MV-4-11 (cell line): ENCODE measurements around the gene SCAMP4.
A peak's percentile ranks its signal among the peaks of the same experiment; 100 is the strongest.
"Not testable (repeated sequence)": the region's sequence is repeated elsewhere in the genome, so short reads cannot be mapped to it uniquely, and the experiment has no call there.

Source experiments
- DNase-seq: peaks from one replicate; lab custom pipeline; 2025; lab: John Stamatoyannopoulos, UW

Gene SCAMP4

DNA sequence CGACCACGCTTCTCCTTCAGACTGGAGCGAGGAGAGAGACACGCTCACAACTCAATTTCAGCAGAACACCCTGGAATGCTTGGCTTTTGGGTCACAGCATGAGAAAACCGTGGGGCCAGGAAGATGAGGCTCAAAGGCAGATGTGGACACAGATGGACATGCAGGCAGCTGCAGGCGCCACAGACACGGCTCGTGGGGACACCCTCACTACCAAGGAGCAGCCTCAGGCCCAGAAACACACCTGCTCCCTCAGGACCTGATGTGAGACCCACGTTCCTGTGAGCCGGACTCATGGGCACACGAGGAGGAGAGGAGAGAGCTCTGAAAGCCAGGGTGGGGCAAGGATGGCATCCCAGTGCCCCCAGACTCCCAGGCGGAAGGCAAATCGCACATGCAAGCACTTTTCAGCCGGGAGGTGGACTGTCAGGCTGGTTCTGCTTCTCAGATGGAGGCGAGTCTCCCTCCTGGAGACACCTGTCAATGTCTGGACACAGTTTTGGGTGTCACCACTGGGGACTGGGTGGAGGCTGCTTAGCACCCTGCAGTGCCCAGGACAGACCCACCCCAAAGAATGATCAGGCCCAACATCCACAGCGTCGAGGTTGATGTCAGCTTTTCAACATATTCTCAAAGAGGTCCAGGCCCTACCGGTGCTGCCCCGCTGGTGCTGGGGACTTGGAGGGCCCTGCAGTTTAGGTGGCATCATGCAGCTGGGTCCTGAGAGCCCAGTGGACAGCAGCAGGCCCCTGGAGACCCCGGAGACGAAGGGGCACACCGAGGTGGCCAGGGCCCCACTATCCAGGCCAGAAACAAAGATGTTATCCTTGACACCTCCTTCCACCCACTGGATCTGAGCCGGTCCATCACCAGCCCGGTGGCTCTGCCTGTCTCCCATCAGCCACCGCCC is 22.2 kb upstream of the SCAMP4 start:
- no peak for DNase-seq

DNA sequence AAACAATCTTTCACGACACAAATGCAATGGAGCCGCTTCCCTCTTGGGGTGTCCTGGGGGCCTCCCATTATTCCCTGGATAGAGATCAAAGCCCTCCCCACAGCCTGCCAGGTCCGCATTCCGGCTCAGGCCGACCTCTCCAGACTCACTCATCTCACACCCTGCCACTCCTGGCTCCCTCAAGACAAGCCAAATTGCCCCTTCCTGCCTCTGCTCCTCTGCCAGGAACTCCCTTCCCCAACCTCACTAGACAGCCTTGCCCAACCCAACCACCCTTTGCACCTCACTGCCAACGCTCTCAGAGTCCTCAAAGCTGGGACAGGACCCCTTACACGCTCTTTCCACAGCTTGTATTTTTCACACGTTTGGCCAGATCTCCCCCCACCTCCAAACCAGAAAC is 21.4 kb upstream of the SCAMP4 start:
- DNase-seq: no peak

DNA sequence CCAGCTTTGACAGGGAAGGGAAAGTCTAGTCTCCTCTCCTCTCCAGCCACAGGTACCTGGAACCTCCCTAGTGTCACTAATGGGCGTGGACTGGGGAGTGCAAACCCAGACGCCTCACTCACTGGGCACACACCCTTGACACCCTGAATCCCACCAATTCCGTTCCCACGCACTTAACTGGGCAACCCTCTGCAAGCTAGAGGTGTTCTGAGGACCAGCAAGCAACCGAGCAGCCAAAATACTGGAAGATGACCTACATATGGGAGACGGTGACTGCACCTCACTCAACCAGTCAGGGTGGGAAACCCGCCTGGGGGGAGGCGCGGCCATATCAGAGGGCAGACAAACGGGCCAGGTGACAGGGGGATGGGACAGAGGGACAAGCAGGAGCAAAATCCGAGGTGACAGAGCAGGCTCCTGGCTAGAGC is 20.9 kb upstream of the SCAMP4 start:
- DNase-seq: no peak

DNA sequence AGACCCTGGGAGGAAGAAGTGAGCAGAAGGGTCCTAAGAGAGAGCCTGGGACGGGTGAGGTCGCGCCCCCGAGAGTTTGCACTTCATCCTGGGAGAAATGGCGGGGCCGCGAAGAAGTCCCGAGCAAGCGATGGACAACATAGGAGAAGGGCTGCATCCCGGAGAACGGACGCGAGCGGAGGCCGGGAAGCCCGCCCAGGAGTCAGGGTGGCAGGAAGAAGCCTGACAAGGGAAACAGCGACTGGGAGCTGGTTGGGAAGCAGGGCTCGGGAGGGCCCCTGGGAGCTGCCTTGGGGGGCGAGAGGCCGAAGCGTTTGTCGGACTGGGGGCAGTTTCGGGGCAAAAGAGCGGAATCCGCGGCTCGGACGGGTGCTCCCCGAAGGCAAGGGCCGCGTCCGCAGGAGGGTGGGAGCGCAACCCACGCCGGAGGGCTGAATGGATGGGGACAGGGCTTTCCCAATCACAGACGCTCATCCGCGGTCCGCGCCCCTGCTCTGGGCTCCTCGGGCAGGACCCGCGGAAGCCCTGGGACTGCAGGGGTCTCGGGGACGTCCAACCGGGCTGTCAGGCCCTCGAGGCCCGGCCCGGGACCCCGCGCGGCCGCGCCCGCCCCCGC is 20.4 kb upstream of the SCAMP4 start:
- DNase-seq: no peak

DNA sequence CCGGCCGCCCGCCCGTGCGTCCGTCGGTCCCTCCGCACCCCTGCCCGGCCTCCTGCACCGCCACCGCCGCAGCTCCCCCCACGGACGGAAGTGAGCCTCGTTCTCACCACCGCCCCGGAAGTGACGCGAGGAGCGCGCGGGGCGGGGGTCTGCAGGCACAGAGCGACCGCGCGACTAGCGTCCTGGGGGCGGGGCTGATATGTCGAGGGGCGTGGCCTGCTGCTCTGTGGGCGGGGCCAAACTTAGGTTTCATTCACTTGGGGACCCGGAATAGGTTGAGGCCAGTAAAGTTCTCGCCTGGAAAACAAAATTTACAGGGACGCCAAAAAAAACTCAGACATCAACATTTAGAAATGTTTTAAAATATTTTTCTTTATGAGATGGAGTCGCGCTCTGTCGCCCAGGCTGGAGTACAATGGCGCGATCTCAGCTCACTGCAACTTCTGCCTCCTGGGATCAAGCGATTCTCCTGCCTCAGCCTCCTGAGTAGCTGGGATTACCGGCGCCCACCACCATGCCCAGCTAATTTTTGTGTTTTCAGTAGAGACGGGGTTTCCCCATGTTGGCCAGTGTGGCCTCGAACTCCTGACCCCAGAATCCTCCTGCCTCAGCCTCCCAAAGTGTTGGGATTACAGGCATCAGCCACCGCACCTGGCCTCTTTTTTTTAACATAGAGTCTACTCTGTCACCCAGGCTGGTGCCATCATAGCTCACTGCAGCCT is 19.6 kb upstream of the SCAMP4 start, which contains the start of gene ABHD17A:
Gene ABHD17A (minus strand): TSS at position 99 of the 722 bp plus-strand sequence. CDS start 3,930 bp downstream, outside the sequence.
- peak; percentile 97 for DNase-seq

DNA sequence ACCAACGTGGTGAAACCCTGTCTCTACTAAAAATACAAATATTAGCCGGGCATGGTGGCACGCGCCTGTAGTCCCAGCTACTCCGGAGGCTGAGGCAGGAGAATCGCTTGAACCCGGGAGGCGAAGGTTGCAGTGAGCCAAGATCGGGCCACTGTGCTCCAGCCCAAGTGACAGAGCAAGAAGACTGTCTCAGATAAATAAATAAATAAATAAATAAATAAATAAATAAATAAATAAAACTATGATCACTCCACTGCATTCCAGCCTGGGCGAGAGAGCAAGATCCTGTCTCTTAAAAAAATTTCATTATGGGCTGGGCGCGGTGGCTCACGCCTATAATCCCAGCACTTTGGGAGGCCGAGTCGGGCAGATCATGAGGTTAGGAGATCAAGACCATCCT is 18.8 kb upstream of the SCAMP4 start:
- DNase-seq: not testable (repeated sequence)

DNA sequence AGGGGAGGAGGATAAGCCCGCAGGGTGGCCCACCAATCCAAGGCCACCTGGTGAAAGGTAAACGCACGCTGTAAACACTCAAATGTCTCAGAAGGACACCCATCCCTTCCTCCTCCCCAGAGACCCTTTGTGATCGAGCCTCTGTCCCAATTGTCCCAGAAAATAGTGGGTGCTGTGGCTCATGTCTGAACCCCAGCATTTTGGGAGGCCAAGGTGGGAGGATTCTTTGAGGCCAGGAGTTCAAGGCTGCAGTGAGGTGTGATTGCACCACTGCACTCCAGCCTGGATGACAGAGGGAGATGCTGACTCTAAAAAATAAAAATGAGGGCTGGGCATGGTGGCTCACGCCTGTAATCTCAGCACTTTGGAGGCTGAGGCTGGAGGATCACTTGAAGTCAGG is 16.8 kb upstream of the SCAMP4 start:
- no peak for DNase-seq

DNA sequence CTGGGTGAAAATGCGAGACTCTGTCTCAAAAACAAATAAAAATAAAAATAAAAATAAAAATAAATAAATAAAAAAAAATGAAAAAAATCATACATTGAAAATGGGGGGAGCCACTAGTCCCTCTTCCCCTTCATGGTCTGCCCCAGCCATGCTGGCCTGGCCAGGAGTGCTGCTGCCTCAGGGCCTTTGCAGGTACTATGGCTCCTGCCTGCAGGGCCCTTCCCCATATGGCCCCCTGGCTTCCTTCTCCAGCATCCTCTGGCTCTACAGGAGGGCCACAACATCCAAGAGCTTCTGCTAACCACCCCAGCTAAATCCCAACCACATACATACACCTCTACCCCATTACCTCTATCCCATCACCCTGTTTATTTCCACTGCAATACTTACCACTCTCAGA is 15.3 kb upstream of the SCAMP4 start:
- no peak for DNase-seq

DNA sequence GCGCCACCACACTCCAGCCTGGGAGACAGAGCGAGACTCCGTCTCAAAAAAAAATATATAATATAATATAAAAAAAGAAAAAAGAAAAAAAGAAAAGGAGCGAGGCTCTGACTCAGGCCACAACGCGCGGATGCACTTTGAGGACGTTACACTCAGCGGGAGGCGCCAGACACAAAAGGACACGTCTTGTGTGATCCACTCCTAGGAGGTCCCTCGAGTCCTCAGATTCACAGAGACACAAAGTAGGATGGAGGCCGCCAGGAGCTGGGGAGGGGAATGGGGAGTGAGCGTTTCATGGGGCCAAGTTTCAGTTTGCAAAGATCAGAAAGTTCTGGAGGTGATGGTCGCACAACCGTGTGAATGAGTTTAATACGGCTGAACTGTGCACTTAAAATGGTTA is 11.4 kb upstream of the SCAMP4 start:
- DNase-seq: peak; percentile 49

DNA sequence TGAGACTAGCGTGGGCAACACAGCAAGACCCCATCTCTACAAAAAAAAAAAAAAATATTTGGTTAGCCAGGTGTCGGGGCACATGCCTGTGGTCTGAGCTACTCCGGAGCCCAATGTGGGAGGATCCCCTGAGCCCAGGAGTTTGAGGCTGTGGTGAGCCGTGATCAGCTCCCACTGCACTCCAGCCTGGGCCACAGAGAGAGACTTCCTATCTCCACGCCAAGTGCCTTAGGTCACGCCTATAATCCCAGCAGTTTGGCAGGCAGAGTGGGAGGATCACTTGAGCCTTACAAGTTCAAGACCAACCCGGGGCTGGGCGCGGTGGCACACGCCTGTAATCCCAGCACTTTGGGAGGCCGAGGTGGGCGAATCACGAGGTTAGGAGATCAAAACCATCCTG is 8.7 kb upstream of the SCAMP4 start:
- DNase-seq: peak; percentile 63

DNA sequence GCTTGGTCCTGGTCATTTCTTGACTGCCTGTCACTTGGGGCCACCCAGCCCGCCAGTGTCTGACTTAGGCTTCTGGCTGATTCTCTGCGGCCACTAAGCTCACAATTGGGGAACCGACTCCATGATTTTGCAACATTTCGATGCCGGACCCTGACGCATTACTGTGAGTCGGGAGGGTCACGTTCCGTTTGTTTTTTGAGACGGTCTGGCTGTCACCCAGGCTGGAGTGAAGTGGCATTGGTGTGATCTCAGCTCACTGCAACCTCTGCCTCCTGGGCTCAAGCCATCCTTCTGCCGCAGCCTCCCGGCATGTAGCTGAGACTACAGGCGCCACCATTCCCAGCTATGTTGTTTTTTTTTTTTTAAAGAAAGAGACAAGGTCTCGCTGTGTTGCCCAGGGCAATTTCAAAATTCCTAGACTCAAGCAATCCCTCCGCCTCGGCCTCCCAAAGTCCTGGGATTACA is 3.2 kb upstream of the SCAMP4 start:
- peak; percentile 99 for DNase-seq

DNA sequence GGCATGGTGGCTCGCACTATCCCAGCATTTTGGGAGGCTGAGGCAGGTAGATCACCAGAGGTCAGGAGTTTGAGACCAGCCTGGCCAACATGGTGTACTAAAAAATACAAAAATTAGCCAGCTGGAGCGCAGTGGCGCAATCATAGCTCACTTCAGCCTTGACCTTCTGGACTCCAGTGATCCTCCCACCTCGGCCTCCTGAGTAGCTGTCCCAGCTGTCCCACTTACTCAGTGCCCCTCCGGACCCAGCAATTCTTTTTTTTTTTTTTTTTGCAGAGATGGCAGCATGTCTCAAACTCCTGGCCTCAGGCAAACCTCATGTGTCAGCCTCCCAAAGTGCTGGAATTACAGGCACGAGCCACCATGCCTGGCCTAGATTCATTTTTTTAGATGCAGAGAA is 2.3 kb upstream of the SCAMP4 start:
- no peak for DNase-seq

DNA sequence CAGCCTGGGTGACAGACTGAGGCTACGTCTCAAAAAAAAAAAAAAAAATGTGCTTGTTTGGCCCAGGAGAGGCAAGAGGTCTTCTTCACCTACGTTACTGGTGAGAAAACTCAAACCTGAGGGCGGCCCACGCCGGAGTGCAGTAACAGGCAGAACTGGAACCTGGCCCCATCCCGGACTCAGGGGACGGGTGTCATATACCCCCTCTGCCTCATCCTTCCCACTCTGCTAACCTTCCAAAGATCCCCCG is 414 bp upstream of the SCAMP4 start:
- no peak for DNase-seq

DNA sequence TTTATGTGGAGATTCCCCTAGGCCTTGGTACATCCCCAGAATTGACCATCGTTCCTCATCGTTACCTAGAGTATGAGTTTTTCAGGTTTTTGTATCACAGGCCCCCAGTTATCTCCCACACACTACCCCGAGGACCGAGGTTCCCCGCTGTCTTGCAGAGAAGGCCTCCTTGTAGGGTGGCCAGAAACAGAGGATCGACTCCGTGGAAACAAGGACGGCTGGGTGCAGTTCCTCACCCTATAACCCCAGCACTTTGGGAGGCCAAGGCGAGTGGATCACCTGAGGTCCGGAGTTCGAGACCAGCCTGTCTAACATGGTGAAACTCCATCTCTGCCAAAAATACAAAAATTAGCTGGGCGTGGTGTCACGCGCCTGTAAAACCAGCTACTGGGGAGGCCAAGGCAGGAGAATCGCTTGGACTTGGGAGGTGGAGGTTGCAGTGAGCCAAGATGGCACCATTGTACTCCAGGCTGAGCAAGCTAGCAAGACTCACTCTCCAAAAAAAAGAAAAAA is 720 bp downstream of the SCAMP4 start:
- DNase-seq: no peak

DNA sequence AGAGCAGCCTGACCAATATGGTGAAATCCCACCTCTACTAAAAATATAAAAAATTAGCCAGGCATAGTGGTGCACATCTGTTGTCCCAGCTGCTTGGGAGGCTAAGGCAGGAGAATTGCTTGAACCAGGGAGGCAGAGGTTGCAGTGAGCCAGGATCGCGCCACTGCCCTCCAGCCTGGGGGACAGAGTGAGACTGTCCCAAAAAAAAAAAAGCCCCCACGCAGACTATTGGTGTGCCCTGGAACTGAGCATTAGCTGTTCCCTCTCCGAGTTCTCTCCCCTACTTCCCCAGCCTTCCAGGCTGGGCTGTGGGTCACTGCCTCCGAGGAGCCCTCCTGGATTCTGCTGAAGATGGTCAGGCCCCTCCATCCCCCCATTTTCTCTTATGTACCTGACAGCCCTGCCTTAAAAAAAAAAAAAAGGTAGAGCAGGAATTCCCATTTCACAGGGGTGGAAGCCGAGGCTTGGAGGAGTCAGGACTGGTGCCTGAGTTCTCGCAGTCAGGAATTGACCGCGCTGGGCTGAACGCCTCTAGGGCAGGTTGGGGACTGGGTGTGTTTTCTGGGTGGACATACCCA is 1.9 kb downstream of the SCAMP4 start:
- DNase-seq: no peak

DNA sequence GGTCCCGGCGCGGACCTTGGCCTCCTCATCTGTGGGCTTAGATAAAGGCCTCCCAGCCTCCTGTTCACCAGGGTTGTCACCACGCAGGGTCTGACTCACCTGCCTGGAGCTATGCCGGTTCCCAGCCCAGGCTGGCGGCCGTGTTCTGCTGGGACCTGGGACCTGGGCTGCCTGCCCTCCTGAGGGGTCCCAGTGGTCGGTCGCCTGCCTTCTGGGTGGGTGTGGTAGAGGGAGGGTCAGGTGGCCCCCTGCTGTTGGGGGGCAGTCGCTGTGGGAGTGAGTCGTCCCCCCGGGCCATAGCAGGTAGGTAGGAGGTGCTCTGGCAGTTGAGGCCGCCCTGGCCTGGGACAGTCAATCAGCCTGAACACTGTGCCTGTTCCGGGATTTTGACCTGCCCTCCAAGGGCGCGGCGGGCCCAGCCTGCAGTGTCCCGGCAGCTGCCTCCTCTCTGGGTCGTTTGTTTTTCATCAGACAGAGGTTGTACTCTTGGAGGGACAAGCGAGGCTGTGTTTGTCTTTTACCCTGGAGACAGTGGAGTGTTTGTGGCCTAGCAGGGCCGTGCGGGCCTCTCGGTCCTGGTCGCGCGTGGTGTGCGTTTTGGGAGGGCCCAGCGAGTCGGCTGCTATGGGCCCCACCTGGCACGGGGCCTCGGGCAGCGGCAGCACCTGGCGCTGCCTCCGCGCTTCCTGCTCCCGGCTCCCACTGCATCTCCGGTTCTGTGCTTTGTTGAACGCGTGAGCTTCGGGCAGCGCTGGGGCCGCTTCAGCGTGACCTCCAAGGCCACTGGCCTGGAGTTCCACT is 2.6 kb downstream of the SCAMP4 start:
- DNase-seq: no peak

DNA sequence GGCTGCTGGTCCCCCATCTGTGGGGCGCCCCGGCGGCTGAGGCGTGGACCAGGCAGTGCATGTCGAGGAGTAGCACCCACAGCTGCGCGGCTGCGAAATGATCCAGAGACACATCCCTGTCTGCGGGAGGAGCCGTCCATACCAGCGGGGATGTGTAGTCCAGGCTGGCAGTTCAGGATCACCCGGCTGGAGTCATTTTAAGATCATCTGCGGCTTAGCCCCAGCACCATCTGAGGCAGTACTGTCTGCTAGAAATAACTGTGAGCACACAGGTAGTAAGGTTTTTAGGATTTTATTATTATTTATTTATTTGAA is 3.1 kb downstream of the SCAMP4 start:
- DNase-seq: no peak

DNA sequence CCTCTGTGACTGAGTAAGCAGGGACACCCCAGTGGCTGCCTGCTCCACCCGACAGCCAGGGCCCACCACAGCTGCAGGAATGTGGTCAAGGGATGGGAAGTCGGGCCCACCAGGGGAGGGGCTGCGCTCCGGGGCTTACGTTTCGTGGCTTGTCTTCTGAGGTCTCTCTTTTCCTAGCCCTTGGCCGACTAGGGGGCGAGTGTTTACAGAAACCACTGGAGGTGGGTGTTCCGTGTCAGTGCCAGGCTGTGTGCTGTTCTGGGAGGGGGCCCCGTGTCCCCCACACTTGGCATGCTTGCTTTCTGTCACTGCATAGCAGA is 4.5 kb downstream of the SCAMP4 start:
- no peak for DNase-seq

DNA sequence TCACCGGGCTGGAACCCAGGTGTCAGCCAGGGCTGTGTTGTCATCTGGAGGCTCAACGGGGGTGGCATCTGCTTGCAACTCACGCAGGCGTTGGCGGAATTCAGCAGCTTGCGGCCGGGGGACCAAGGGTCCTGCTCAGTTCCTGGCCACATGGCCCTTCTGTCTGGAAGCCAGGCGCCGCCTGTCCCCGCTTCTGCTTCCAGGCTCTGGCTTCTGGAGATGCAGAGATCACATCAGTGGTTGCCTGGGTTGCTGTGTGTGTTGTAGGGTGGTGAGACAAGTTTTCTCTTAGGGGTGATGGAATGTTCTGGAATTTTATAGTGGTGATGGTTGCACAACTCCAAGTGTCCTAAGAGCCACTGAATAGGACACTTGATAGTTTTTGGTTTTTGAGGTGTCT is 5.0 kb downstream of the SCAMP4 start:
- DNase-seq: peak; percentile 30

DNA sequence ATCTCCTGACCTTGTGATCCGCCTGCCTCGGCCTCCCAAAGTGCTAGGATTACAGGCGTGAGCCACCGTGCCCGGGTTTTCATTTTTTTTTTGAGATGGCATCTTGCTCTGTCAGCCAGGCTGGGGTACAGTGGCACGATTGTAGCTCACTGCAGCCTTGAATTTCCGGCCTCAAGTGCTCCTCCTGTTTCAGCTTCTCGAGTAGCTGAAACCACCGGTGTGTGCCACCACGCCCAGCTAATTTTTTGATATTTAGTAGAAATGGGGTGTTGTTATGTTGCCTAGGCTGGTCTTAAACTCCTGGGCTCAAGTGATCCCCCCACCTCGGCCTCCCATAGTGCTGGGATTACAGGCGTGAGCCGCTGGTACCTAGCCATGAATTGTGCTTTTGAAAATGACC is 5.9 kb downstream of the SCAMP4 start:
- DNase-seq: no peak

DNA sequence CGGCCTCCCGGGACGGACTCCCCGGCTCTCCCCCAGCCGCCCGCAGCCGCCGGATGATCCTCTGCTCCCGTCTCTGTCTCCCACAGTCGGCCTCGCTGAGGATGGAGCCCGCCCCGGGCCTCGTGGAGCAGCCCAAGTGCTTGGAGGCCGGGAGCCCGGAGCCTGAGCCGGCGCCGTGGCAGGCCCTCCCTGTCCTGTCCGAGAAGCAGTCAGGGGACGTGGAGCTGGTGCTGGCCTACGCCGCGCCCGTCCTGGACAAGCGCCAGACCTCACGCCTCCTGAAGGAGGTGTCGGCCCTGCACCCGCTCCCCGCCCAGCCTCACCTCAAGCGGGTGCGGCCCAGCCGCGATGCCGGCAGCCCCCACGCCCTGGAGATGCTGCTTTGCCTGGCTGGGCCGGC is 6.8 kb downstream of the SCAMP4 start:
- DNase-seq: no peak
